Calu3 (cell line): ENCODE results near the gene SHISA6. TPM values are rescaled to one million over a fixed set of nuclear protein-coding genes. Genes with fewer than 3 reads are reported as not detected.

Source experiments
- BruUV-seq: library from RNA; stranded (reverse); fragments of 400-500 nt; replicated peaks from 2 replicates; lab custom pipeline; 2021; lab: Mats Ljungman, UMichigan
- CTCF ChIA-PET: fragments of 300-600 bp; sonication (Branson Sonifier 250); formaldehyde crosslinking; loops from one replicate; lab custom pipeline; 2022; ENCODE audit warnings: antibody characterized with exemption; lab: Charles Lee
- DNase-seq: peaks from one replicate; pipeline ENCODE4 v3.0.0; 2022
- H3K27ac Mint-ChIP-seq: one replicate; pipeline ENCODE4 v1.8.0; 2022; ENCODE audit warnings: mixed read lengths; ENCODE audit not compliant: unreplicated experiment
- H3K27me3 Mint-ChIP-seq: one replicate; pipeline ENCODE4 v1.8.0; 2022; ENCODE audit warnings: mixed read lengths; ENCODE audit not compliant: unreplicated experiment
- H3K36me3 Mint-ChIP-seq: one replicate; pipeline ENCODE4 v1.8.0; 2022; ENCODE audit warnings: mild to moderate bottlenecking, moderate library complexity, mixed read lengths; ENCODE audit not compliant: insufficient read depth, unreplicated experiment
- H3K4me1 Mint-ChIP-seq: one replicate; pipeline ENCODE4 v1.8.0; 2022; ENCODE audit warnings: mild to moderate bottlenecking, low read depth, mixed read lengths; ENCODE audit not compliant: unreplicated experiment
- H3K4me3 Mint-ChIP-seq: one replicate; pipeline ENCODE4 v1.8.0; 2022; ENCODE audit warnings: mild to moderate bottlenecking, low read depth, moderate library complexity, mixed read lengths; ENCODE audit not compliant: unreplicated experiment
- H3K9me3 Mint-ChIP-seq: one replicate; pipeline ENCODE4 v1.8.0; 2022; ENCODE audit warnings: low read depth, mixed read lengths; ENCODE audit not compliant: unreplicated experiment
- intact Hi-C: fragments of 100-400 bp; cut with micrococcal nuclease; formaldehyde crosslinking; loops from one replicate; pipeline ENCODE4 v1.10.0; 2022; ENCODE audit not compliant: unreplicated experiment
- total RNA-seq: library from RNA; stranded (reverse); gene quantifications from 2 replicates; pipeline ENCODE4 v1.2.3, GENCODE V29; 2022
- TF ChIP-seq, protein P1 (sequence below): fragments of 200-600 bp; IDR thresholded peaks from one replicate; pipeline ENCODE4 v1.8.0; 2022; ENCODE audit warnings: antibody characterized with exemption; ENCODE audit not compliant: unreplicated experiment

Gene SHISA6
- total RNA-seq, 1 experiment from 2014 or later = not detected

DNA sequence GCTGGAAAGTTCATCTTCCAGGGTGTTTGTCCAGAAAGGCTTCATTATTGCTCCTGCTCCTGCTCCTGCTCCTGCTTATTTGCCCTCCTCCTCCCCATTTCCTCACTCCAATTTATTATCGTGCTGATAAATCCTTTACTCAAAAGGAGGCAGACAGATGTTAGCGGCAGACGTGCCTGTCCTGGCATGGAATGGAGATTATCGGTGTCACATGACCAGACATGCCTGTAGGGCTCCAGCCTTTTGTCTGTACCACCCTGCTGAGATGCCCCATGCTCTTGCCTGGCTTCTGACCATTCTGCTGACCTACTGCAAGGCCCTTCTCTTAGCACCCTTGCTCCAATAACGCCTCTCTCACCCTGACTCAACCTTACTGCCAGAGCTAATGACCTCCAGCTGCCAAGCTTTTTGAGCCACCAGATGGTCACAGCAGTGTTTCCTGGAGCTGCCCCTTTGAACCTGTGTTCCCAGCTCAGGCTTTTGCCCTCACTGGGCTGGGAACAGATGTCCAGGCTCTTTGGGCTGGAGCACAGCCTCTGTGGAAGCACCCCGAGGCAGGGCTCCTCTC, 370.1 kb downstream of the SHISA6 start:
- Mint-ChIP-seq H3K9me3 (no peaks in the 10 kb centered on the region), H3K27ac (no peak overlapping the region), H3K27me3 (no peaks in the 10 kb centered on the region), H3K4me3 (no peak overlapping the region), H3K36me3 (no peaks in the 10 kb centered on the region), H3K4me1 (no peaks in the 10 kb centered on the region)
- BruUV-seq = no TSS peak
- TF ChIP-seq, protein P1, sequence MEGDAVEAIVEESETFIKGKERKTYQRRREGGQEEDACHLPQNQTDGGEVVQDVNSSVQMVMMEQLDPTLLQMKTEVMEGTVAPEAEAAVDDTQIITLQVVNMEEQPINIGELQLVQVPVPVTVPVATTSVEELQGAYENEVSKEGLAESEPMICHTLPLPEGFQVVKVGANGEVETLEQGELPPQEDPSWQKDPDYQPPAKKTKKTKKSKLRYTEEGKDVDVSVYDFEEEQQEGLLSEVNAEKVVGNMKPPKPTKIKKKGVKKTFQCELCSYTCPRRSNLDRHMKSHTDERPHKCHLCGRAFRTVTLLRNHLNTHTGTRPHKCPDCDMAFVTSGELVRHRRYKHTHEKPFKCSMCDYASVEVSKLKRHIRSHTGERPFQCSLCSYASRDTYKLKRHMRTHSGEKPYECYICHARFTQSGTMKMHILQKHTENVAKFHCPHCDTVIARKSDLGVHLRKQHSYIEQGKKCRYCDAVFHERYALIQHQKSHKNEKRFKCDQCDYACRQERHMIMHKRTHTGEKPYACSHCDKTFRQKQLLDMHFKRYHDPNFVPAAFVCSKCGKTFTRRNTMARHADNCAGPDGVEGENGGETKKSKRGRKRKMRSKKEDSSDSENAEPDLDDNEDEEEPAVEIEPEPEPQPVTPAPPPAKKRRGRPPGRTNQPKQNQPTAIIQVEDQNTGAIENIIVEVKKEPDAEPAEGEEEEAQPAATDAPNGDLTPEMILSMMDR = no peak
- CTCF ChIA-PET = no interaction called here
- intact Hi-C loops = no loop called here
- no peak for DNase-seq

DNA sequence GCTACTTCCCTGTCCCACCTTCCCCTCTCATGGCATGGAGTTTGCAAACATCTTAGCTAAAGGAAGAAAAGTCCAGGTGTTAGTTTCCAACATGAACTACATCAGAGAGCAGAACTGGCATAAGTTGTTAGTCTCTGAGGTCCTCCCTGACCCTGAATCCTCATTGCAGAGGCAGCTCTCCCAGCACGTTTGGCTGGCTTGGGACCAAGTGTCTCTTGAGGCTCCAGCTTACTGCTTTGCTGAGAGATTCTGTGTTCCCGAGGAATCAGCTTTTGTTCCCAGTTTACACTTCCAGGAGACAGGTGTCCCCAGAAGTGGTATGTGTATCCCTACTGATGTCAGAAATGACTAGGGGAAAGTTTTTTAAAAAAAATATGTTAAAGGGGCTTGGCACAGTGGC, 371.9 kb downstream of the SHISA6 start:
- intact Hi-C loops = no loop called here
- CTCF ChIA-PET = no interaction called here
- no peaks in the 10 kb centered on the region for H3K9me3 Mint-ChIP-seq
- H3K27me3 Mint-ChIP-seq = no peaks in the 10 kb centered on the region
- DNase-seq = no peak
- H3K27ac Mint-ChIP-seq = no peak overlapping the region
- TF ChIP-seq, protein P1 = no peak
- BruUV-seq = no TSS peak
- no peaks in the 10 kb centered on the region for H3K36me3 Mint-ChIP-seq
- no peak overlapping the region for H3K4me3 Mint-ChIP-seq
- H3K4me1 Mint-ChIP-seq = no peaks in the 10 kb centered on the region
